HG02970 (cell line): Measurements from ENCODE around the gene SLC4A7.

Source experiments
- ATAC-seq: cut with Tn5 transposase; IDR thresholded peaks from one replicate; pipeline ENCODE4 v1.9.1; 2021; ENCODE audit warnings: mild to moderate bottlenecking, moderate library complexity, moderate number of reproducible peaks; ENCODE audit not compliant: unreplicated experiment, low FRiP score

SLC4A7 gene

DNA sequence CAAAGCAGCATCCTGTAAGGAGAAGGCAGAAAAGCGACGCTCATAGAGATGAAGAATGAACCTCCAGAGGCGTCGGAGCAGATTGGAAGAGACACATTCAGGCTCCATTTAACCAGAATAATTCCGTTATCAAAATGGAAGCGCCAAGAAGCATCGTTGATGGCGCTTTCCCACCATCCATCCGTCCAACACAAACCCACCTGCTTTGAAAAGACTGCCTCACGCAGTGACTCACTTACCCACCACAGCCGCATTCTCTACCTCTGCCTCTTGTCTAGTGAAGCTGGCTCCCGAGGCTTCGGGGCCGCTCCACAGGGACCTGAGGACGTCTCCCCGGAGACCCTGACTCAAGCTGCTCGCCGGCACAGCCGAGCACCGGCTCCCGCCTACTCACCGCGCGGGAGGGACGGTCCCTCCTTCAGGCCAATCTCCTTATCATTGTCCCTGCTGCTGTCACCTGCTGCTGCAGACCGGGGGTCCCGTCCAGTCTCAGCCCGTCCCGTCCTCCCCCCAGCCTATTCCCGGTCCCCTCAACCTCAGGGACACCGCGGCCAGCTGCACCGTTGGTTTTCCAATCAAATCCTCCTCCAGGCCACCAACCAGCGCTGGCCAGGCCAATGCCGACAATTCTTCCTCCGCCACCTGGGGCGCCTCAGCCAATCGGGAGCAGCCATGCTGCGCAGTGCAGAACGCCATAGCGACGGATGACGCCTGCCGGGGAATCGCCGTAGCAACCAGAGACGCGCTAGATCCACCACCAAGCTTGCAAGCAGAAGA, 115.2 kb downstream of the SLC4A7 start, which contains the start of gene NEK10:
Gene NEK10, minus strand, starts transcription at position 553 of the 777 bp plus-strand sequence. CDS start 16,501 bp downstream, outside the sequence.
- peak; percentile 100 for ATAC-seq

DNA sequence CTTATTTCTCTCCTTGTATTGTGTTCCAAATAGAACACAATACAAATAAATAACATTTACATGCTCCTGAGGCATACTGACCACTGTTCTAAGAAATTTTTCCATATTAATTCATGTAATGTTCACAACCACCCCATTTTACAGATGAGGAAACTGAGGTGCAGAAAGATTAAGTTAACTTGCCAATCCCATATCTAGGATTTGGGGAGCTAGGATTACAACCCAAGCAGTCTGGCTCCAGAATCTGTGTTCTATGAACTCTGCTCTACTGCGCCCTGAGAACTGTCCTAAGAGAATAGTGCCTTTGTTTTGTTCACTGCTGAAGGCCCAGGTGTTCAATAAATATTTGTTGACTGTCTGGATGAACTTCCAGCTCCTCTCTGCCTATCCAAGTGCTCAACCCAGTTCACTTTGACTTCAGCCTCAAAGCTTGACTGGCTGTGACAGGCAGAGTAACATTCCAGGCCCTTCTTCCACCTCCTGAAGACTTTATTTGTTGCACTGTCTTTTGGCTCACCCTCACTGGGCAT, 118.1 kb downstream of the SLC4A7 start:
- no peak for ATAC-seq

DNA sequence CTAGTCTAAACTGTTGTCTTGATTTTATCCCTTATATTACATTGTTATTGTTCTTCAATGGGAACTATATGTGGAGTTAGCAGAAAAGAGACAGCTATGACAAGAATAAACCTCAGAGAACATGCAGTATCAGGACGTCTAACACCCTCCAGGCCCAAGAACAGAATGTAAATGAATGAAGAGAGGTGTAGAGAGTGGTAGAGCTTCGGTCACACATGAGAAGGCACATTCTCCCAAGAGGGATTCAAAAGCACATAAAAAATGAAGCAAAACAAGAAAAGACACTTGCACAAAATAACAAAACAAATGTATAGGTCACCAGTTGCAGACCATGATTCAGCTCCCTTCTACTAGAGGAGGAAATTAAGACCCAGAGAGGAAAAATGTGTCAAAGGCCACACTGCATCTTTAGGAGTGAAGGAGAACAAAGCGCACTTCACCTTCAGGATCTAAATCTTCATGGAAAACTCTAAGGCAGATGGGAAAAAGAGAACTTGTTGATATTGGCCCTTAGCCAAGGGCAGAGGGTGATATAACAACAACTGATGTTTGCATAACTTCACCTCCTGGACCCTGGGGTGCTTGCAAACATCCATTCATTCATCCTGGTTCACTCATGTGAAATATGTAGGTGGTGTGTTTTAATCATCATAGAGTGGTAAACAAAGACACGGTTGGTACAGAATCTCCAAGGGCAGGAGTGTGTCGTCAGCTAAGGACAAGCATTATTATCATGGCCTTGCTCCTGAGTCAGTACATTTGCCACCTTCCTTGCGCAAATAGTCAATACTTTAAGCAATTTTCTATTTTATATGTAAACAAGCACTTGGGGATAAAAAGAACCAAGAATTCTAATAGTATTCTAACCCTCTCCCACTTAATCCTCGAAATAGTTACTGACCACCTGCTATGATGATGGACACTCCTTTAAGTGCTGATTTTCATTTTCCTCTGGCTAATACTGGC, 123.8 kb downstream of the SLC4A7 start:
- no peak for ATAC-seq

DNA sequence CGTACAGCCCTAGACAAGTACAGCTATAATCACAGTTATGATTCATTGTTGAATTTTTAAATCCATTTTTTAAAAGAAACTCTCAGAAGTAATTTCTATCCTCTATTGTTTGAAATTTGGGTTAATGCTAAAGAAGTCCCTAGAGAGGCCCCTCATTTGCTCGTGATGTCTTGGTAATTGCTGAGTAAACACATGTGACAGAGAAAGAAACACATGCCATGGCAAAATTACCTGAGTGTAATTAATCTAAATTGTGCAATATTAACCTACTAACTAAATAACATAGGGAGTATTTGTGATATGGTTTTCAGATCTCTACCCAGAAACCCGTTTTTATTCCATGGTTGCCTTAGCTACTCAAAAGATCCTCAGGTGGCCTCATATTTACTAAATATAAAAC, 125.8 kb downstream of the SLC4A7 start:
- no peak for ATAC-seq

DNA sequence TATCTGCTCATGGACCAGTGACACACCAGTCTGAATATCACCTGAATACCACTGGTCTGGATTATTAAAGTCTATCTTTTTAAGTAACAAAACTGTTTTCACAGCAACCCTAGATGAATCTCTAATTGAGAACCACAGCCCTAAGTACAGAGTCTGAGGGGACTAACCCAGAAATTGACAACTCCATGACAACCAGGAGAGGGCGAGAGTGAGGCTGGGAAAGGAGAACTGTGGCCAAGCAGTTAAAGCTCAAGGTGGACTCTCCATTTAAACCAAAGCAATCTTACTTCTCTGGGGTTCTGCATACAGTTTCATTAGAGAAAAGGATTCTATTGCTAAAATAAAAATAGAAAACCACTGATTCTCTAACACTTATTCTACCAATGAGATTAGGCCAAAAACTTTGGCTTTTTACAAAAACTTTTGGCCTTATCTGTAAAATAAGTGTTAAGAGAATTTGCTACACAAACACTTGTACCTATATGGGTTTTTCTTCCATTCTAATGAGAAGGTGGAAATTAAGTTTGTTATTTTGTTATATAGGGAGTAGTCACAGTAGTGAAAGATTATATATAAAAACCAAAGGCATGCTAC, 126.4 kb downstream of the SLC4A7 start:
- peak; percentile 86 for ATAC-seq

DNA sequence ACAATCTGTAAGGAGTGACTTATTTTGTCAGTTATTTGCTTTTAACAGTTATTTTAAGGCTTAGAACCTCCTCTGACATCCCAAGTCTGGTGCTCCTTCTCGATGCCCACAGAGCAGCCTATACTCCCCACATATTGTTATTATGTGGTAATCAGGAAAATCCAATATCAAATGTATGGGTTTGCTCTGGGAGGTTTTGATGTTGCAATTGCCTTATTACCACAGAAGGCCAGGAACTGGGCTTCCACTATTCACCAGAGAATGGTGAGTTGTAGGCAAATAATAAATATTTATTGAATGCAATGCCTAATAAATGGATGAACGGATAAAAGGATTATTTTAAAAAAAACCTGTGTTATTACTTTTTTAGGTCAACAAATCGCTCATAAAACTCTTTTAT, 127.2 kb downstream of the SLC4A7 start:
- ATAC-seq, result no peak

DNA sequence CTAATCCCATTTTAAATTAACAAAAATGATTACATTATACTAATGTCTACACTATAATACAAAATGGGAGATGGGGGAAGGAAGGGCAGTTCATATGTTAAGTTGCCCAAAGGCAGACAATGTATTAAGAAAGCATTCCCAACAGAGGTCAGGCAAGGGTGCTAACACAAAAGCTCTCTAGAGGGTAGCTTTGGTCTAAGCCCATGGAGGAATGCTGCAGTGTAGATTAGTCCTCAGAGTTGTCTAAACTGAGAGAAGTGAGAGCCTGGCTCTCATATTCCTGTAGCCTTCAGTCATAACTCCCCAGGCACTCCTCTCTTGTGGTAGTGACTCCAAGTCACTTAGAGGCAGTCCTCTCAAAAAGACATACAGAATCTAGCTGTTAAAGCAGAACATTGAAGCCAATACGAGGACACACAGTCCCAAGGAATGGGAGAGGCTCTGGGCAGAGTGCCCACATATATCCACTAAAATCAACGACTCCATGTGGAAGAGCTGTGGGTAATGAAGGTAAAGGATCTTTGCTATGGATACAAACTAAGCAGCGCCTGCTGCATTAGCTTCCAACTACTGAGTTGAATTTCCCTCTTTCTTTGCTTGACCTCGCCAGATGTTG, 129.5 kb downstream of the SLC4A7 start:
- no peak for ATAC-seq

DNA sequence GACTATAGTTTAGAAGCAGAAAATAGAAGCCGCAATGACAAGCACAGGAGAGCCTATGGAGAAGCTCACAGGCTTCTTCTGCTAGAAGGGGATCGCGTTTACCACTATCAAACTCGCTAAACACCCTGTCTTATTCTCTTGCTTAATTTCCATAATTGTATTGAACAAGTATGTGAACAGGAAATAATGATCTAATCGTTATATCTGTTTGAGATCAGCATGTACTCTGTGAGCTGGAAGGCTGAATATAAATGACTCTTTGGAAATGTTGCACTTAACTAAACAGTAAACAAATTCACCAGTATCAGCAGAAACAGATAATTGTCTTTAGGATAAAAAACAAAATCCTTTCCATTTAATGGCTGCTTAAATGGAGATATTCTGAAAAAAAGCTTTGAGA, 130.0 kb downstream of the SLC4A7 start:
- ATAC-seq, result no peak

DNA sequence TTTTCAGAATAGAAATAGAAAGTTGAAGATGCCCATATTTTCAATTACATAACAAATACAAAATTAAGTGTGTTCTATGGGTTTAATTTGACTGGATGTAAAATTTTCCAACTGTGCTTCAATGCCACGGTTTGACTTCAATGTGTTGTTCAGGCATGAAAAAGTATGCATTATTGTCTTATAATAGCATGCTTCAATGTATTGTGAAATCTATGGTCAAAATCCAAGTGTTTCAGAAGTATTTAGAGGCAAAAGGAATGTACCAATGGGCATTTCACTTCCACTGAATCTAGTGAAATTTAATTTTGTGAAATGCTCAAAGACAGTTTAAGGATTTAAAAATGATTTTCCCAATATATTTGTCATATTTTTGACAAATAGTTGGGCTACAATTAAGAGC, 131.0 kb downstream of the SLC4A7 start:
- ATAC-seq, result no peak

DNA sequence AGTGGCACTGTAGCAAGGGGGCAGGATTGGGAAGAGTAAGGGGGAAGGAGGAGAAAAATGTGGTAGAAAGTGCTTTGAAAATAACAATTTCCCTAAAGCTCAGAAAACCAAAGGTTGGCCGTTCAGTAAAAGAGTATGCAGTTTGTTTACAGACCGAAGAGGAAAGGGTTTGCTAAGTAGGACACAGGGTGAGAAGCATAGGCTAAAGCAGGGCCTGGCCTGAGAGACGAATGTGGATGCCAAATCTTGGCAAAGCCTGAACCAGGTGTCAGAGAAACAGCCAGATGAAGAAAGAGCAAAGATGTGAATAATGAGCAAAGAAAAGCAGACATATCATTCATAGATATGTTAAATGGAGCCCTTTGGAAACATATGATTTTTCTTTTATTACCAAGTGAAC, 132.1 kb downstream of the SLC4A7 start:
- ATAC-seq, result no peak

DNA sequence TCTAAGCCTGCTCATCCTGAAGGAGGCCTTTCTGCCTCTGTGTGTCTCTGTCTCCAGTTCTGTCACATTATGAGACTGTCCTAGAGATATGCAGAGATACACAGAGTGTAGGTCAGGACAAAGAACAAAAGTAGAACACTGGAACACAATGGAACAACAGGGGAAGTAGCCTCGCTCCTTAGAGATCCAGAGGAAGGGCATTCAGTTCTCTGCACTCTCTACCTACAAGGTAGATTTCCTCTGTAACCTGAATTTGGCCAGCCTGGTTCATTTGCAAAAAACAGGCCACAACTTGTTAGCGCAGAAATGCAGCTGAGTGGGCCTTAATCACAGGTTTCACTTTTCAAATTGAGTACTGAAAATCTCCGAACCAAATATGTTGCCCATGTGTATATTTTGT, 134.4 kb downstream of the SLC4A7 start:
- no peak for ATAC-seq

DNA sequence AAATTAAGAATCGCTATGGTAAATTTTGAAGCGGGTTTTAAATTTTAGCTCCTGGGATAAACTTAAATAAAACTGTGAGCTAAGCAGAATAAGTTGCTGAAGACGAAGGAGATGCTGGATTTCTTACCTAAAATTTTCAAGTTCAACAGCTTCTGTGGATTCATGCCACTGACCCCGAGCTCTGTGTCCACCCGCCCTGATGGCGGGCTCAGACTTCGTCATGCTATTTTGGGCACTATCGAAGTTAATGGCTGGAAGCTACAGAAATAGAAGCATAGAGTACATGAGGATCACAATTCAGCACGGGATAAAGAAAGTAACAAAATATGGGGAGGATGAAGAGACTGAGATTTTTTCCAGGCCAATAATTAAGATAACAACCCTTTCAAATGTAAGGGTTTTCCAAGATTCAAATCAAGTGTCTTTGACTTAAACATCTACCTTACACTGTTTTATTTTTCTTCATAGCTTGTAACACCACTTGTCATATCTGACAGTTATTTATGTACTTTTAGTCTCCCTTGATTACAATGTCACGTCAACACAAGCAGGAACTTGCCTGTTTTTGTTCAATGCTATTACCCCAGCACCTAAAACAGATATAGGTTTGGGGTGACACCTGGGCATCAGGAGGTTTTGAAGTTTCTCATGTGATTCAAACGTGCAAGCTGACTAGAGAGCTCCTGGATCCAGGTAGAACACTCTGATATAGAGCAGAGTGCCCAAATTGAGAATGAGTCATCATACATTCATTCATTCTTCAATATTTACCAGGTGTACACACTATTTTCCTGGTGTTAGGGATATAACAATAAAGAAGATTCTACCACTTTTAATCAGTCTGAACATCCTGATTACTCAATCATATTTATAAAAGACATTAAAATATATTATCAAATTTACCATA, 138.0 kb downstream of the SLC4A7 start:
- no peak for ATAC-seq

DNA sequence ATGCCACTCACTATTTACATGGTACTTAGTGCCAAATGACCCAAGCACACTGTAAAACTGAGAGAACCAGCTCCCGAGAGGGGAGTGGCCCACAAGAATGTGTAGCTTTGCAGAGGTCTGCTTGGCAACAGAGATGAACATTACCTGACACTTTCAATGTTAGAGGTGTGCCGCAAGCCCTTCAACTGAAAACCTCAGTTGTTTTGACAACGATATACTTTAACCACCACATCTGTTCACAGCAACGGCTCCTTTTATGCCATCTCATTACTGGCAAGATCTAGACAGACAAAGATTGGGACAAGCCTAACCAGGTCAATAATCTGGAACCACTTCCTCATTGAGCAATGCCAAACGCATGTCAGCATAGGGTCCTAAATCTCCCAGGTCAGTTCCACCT, 138.7 kb downstream of the SLC4A7 start:
- ATAC-seq, result no peak

DNA sequence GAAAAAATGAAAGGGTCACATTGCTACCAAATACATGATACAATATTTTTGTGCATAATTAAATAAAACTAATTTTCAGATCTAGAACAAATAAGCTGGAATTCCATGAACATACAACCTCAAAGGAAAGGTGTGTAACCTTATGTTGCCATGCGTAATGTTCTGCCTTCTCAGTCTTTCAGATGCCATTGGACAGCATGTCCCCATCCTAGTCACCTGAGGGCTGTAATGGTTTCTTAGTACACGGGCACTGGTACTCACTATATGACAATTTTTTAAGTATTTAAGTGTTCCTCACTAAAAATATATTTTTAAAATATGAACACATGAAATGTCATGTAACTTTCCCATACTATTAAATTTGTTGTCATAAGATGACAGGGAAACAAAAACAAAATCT, 139.1 kb downstream of the SLC4A7 start:
- ATAC-seq, result no peak

DNA sequence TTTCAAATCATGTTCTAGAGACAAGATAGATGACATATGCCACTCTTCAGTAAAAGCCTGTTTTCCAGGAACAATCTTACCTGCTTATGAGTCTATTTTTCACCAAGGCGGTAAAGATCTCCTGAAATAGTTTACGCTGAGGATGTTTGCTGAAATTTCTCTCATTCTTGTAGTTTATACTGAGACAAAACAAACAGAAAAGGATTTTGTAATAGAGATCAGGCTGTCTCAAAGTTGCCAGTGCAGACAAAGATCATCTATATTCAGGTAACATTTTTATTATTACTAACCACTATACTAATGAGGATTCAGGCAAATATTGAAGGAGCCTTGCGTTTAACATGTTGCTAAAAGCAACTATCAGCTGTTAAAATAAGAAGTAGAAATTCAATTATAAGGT, 140.0 kb downstream of the SLC4A7 start:
- ATAC-seq, result no peak

DNA sequence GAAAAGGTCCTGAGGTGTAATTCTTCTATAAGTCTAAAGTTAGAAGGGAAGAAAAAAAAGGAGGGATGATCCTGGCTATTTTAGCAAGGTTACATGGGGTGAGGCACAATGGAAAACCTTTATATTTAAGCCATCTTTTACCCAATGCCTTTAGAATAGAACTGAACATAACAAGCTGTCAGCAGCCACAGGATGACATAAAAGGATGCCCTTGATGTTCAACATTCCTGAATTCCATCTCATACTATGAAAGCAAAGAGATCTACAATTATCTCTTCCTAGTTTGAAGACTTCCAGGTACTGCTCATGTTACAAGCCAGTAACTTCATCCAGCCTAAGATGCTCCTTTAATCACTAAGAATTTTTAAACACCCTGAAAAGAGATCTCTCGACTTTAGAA, 141.9 kb downstream of the SLC4A7 start:
- no peak for ATAC-seq

DNA sequence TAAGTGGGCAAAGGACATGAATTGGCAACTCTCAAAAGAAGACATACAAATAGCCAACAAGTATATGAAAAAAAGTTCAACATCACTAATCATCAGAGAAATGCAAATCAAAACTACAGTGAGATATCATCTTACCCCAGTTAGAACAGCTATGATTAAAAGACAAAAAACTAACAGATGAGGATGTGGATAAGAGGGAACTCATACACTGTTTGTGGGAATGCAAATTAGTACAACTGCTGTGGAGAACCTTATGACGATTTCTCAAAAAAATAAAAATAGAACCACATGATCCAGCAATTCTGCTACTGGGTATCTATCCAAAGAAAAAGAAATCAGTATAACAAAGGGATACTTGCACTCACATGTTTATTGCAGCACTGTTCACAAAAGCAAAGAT, 143.7 kb downstream of the SLC4A7 start:
- peak; percentile 77 for ATAC-seq

DNA sequence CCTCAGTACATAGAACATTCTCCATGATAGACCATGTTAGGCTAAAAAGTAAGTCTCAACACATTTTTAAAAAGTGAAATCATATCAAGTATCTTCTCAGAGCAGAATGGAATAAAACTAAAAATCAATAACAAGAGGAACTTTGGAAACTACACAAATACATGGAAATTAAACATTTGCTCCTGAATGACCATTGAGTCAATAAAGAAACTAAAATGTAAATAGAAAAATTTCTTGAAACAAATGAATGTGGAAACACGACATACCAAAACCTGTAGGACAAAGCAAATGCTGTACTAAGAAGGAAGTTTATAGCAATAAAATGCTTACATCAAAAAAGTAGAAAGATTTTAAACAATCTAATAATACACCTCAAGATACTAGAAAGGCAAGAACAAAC, 148.6 kb downstream of the SLC4A7 start:
- no peak for ATAC-seq

DNA sequence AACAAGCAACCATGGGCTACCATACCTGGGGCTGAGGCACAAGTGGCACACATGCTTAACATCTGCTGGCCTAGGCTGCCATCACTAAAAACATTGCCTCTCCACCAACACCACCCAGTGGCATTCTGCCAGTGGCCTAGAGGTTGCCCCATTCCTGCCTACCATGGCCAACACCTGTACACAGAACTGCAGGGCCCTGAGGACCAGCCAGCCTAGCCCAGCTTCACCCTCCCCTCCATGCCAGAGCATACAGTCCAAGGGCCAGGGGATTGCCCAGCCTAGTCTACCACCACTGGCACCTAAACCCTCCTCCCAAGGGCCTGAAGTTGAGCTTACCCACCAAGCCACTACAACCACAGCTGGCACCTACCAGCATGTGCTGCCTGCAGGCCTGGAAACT, 150.3 kb downstream of the SLC4A7 start:
- ATAC-seq, result no peak
